AG09319 (cell line): ENCODE results near the gene EPN2.

Experiments
- DNase-seq: peaks from one replicate; pipeline ENCODE4 v3.0.0-alpha.2; 2010; ENCODE audit warnings: low read depth; ENCODE audit errors: extremely low read depth
- TF ChIP-seq, protein P1 (sequence below): IDR thresholded peaks from 2 replicates; pipeline ENCODE4 v1.5.1; 2011; ENCODE audit warnings: low read depth, mild to moderate bottlenecking, inconsistent platforms, low read length, moderate library complexity

EPN2 gene

DNA sequence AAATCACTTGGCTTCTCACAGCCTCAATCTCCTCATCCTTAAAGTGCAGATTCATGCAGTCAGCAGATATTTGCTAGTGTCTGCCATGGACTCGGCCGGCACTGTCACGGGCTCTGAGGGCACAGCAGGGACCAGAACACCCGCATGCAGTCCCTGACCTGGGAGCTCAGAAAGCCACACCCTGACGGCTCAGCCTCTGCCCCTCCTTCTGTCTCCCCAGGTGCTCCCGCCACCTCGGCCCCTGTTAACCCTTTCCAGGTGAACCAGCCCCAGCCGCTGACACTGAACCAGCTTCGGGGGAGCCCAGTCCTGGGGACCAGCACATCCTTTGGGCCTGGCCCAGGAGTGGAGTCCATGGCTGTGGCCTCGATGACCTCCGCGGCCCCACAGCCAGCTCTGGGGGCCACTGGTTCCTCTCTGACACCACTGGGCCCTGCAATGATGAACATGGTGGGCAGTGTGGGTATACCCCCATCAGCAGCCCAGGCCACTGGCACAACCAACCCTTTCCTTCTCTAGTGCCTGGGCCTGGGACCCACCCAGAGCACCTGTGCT is 96.6 kb downstream of the EPN2 start:
- DNase-seq: no peak
- TF ChIP-seq, protein P1, sequence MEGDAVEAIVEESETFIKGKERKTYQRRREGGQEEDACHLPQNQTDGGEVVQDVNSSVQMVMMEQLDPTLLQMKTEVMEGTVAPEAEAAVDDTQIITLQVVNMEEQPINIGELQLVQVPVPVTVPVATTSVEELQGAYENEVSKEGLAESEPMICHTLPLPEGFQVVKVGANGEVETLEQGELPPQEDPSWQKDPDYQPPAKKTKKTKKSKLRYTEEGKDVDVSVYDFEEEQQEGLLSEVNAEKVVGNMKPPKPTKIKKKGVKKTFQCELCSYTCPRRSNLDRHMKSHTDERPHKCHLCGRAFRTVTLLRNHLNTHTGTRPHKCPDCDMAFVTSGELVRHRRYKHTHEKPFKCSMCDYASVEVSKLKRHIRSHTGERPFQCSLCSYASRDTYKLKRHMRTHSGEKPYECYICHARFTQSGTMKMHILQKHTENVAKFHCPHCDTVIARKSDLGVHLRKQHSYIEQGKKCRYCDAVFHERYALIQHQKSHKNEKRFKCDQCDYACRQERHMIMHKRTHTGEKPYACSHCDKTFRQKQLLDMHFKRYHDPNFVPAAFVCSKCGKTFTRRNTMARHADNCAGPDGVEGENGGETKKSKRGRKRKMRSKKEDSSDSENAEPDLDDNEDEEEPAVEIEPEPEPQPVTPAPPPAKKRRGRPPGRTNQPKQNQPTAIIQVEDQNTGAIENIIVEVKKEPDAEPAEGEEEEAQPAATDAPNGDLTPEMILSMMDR: no peak

DNA sequence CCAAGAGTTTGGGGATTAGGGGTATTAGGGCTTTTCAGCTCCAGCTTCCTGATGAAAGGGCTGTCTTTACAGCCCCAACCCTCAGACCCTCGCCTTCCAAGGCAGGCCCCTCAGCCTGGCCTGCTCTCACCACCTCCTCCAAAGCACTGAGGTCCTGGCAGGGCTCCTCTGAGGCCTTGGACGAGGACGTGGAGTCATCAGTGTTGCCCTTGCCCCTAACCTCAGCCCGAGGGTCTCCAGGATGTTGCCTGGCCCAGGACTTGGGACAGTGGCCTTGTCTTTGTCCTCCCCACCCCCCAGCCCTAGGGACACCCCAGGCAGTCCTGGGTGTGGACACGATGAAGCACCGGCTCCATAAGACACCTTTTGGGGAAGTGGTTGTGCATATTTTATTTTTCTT is 97.2 kb downstream of the EPN2 start:
- no peak for DNase-seq
- TF ChIP-seq, protein P1: no peak

DNA sequence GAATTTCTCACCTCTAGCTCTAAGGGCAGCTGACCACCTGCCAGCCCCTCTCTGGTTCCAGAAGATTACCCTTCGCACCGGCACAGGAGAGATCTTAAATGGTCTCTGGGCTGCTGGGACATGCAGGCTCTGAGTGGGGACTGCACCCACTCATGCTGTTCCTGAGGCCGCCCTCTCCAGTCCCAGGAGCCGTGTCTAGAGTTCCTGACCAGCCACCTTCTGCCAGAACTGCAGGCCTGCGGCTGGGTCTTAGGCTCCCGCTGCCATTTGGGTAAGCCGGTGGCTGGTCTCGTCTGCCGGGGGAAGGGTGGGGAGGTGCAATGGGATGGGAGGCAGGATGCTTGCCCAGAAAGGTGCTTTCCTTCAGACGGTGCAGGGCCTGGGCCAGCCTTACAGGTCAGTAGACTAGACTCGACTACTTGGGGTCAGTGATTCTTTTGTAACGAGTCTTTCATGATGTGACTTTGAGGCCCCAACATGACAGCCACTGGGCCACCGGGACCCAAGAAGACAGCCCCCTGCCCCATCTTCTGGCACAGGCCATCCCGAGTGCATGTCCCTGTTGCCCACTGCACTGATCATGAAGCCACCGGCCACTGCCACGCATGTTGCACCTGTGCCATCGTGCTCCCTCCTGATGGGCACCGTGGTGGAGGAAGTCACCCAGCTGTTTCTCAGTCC is 98.9 kb downstream of the EPN2 start:
- TF ChIP-seq, protein P1: no peak
- DNase-seq: no peak

DNA sequence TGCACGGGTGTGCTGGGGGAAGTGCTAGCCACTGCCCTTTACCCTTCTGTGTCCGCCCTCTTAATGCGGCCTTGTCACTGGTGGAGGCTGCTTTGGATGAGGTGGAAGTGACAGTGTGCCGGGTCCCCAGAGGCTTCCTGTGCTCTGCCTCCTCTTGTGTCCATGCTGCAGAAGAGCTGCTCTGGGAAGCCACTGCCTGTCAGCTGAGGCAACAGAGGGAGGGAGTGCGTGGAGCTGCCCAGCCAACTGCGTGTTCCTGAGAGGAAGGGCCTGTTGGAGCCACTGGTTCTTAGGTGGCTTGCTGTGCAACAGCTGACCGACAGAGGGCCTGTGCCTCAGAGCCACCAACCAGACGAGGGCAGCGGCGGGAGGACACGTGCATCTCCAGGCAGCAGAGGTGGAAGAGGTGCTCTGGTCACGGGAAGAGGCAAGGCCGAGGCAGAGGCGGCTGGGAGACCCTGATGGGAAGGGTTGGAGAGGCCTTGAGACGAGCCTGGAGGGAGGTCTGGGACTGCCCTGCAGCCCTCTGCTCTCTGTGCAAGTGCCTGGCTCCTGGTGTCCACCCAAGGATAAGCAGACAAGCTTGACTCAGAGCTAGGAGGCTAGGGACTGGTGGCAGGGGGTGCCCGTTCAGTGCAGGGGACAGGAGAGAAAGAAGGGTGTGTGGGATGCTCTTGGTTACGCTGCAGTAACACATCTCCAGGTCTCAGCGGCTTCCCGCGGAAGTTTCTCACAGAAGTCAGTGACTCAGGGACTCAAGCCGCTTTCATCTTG is 100.0 kb downstream of the EPN2 start:
- TF ChIP-seq, protein P1: no peak
- no peak for DNase-seq

DNA sequence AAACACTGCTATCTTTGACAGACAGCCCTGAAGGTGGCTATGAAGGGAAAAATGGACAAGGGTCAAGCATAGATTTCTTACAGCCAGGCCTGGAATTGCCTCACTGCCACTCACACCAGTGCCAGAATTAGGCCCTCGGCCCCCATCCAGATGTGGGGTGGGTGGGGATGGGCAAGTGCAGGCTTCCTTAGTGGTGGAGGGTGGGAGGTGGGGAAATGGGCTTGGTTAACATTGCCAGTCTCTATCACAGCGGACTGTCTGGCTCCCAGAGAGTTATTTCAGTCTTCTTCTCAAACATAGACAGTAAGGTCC is 100.5 kb downstream of the EPN2 start:
- no peak for DNase-seq
- TF ChIP-seq, protein P1: no peak

DNA sequence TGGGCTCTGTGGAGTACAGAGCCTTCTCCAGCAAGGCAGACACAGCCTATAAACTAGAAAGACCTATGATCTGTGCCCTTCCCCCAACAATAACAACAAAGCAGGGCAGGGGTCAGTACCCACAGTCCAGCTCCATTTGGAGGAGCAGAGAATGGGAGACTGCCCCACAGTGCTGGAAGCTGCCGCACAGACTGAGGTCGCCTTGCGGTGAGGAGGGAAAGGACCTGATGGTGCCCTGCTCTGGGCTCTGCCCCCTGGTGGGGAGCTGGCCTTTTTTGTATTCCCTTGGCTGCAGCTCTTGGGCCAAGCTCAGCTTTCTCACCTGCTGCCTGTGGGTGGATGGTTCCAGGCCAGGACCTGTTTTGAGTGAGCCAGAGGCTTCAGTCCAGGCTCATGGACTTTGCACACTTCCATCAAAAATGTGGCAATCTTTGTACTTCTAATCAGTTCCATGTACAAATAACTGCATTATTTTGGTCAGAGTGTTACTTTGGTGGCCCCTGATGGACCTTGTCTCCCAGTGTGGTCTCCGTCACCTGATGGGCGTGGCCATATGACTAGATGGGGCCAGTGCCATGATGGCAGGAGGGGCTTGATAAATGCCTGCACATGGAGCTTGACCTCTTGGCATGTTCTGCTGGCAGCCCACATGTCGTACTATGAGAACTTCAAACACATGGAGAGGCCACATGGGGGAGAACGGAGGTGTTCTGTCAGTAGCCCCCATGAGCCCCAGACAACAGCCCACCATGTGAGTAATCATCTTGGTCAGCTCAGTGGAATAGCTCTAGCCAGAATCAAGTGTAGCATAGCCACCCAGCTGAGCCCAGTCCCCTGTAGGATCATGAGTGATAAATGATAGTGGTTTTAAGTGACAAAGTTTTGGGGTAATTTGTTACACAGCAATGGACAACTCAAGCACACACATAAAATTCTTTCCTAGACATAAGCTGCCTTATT is 101.1 kb downstream of the EPN2 start:
- DNase-seq: no peak
- TF ChIP-seq, protein P1: peak; percentile 34
